AG08396 (cell line): Measurements from ENCODE around the gene JPH4.
"Not testable (repeated sequence)": the region's sequence is repeated elsewhere in the genome, so short reads cannot be mapped to it uniquely, and the experiment has no call there.

Experiments
- DNase-seq: peaks from one replicate; pipeline ENCODE4 v3.0.0; 2012; ENCODE audit warnings: low spot score, mixed read lengths

JPH4 gene

DNA sequence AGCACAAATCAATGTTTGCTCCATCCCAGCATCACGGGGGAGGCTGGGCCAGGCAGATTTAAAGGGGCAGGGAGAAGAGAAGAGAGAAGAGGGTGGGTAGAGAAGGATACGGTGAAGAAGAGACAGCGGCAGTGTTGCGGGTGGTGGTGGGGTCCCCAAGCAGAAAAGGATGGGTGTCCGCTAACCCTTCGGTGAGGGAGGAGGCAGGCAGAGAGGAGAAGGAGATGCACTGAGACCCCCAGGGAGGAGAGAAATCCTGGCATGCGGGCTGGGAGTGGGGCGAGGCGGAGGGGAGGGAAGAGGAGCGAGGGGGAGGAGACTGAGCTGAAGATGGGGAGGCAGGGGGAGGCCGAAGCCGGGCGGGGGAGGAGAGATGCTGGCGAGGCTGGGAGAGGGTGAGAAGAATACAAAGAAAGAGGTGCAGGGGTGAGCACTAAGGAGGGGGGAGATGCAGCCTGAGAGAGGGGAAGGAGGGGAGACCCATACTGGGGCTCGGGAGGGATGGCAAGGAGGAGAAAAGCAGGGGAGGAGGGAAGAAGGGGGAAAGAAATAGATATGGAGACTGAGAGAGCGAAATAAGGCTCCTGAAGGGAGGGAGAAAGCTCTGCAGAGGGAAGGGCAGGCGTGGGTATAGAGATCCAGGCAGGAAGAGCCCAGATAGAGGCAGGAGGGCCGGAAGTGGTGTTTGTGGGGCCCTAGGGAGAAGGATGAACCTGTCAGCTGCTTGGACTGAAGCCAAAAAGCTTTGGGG lies at the start of gene JPH4:
Gene JPH4 (minus strand): TSS at position 231 of the 751 bp plus-strand sequence. CDS start 1,337 bp downstream, outside the sequence.
- DNase-seq = no peak

DNA sequence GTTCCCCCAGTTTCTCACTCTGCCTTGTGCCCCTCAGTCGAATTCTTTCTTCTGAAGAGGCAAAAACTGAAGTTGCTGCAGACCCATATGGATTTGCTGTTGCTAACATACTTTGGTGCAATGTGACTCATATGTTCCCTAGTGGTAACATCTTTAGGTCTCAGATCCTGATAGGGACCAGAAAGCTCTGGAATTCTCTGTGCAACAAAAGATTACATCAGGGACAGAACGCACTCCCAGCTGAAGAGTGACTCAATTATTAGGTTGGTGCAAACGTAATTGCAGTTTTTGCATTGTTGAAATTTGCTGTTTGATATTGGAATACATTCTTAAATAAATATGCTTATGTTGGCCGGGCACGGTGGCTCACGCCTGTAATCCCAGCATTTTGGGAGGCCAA lies 49.4 kb upstream of the JPH4 start:
- no peak for DNase-seq

DNA sequence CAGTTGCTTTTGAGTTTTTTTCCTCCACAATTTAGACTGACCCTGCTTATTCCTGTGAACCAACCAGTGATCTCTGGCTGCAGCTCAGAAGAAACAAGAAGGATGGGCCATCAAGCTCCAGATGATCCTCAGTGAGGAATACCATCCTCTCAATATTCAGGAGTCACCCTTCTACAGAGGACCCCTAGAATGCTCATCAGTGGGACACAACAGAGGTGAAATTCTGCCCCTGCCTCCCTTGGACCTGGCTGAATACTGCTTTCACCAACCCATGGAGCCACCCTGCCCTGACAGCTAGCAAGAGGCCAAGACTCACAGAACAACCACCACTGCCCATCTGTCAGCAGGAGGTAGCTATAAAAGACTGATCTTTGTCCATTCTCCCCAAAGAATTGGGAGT lies 48.4 kb upstream of the JPH4 start:
- DNase-seq = no peak

DNA sequence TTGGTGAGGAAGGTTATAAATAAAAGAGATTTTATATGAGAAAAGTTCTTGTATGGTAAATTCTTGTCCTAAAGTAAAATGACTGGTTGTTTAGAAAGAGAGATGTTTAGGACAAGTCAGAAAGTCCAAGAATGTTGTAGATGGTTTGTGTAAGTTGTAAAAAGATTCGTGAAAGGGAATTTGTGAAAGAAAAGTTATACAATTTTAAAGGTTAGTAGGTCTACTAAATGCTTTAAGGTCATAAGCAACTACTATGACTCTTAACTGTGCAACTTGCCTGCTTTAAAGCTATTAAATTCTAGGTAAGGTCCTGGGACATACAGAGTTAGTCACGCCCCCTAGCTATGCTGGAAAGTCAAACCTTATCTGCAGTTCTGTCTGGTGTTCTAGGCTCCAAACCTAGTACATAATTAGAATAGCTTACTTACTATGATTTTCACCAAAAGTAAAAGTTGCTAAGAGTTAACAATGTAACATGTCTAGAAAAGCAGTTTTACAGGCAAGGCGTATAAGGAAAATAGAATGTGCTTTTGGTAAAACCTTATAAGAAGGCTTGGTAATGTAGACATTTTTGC lies 46.3 kb upstream of the JPH4 start:
- DNase-seq = no peak

DNA sequence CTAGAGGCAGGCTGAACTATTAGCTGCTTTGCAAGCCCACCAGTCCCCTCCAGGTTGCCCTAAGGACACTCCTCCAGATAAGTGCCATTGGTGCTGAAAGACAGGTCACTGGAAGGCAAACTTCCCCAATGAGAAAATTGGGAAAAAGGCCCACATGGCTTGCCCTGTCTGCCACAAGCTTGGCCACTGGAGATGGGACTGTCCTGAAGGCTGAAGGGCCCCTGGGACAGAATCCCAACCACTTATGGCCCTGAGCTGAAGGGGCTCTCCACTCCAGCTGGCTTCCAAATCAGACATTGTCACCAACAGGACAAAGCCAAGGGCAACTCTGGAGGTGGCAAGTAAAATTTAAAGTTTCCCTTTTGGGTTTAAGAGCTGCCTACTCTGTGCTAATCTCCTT lies 45.4 kb upstream of the JPH4 start:
- no peak for DNase-seq

DNA sequence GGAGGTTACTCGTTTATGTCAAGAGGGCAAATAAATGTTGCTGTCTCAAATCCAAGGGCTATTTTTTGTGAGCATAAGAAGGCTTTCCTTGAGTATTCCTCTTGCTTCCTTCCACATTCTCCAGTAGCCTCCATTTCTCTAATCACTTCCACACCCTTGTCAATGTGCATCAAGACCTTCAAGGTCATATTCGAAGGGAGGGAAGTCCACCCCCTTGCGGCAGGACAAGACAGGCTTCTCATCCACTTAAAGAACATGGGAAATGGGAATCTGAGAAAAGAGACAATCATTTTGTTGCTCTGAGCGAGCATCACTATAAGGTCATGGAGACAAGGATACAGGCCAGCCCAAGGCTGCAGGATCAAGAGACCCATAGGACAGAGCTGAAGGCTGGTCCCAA lies 44.4 kb upstream of the JPH4 start:
- DNase-seq = no peak

DNA sequence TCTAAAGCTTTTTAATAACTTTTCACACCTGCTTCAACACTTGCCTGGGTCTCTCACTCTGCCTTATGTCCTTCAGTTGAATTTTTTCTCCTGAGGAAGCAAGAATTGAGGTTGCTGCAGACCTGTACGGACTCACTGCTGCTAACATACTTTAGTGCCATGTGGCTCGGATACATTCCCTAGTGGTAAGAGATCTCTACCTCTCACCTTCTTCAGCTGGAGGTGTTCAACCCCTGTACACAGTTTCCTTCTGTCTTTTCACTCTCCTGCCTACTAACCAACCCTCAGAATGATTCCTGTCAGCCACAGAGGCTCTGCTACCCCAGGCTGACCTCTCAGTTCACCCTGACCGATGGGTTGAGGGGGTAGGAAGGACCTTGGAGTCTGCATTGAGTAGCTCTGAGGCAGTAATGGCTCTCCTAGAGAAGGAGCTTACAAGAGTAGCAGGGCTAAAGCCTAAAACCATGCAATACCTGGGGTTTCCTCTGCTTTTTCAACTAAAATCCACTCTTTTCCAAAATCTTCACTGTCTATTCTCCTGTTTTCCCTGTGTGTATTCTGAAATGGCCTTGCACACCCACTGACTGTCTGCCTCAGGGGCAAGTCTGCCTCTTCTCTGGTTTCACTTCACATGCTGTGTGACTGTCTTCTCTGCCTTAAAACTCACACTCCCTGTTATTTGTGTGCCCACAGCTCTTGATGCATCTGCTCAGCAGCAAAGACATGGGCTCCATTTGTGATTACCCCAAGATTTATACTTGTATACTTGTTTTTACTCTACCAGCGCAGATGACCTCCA lies 43.5 kb upstream of the JPH4 start:
- no peak for DNase-seq

DNA sequence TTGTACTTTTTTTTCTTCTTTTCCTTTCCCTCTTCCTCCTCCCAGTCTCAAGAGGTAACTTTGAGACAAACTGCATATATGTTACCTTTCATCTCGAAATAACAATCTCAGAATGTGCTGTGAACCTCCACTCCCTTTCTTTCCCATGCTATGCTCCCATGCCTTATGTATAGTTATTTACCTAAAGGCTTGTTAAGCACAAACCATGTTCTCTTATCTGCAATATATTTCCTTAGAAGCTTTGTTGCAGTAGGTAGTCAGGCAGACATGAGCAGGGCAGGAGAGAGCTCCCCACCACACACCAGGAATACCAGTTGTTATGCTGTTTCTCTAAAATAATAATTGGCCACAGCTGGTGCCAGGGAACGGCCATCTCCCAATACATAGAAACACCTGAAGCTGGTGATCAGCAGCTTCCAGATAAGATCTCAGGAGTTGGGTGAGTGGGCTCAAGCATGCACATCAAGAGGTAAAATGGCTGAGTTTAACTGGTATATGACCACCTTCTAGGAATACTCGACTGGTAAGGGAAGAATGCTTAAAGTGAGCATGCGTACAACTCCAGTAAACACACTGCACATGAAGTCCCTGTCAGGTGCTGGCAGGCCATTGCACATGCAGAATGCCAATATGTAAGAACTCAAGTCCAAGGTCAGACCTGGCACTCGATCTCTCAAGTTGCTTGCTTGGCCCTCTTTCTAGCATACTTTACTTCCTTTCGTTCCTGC lies 42.8 kb upstream of the JPH4 start:
- DNase-seq = no peak

DNA sequence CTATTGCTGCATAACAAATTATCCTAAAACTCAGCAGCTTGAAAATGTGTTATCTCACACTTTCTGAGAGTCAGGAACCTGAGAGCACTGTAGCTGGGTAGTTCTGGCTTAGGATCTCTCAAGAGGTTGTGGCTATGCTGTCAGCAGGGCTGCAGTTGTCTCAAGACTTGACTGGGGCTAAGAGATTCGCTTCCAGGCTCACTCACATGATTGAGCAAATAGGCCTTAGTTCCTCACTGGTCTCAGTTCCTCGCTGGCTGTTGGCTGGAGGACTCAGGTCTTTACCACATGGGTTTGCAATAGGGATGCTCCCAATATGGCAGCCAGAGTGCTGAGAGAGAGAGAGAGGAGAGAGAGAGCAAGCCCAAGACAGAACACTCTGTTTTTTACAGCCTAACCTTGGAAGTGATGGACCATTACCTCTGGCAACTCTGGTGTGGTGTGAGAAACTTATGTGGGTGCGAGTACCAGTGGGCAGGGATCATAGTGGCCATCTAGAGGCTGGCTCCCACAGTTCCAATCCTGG lies 41.6 kb upstream of the JPH4 start:
- DNase-seq = no peak

DNA sequence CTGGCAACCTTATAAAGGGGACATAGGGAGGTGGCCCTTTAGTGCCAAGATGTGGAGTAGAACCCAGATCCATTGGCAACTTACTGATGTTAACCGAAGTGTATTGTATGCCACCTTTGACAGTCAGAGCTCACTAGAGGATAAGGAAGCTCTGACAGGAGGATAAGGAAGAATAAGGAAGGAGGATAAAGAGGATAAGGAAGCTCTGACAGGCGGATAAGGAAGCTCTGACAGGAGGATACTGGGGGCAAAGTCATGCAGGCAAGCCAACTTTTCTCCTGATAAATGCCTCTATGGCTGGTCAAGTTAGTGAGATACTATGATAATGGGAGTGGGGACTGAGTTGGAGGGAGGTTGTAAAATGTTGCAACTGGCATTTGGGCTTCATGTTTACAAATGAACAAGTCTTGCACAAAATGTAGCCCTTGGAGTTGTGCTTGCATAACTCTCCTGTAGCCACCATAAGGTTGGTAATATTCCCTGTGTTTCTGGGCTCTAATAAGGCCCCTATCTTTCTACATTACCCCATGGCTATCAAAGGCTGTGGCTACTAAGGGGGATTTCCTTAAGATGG lies 39.9 kb upstream of the JPH4 start:
- no peak for DNase-seq

DNA sequence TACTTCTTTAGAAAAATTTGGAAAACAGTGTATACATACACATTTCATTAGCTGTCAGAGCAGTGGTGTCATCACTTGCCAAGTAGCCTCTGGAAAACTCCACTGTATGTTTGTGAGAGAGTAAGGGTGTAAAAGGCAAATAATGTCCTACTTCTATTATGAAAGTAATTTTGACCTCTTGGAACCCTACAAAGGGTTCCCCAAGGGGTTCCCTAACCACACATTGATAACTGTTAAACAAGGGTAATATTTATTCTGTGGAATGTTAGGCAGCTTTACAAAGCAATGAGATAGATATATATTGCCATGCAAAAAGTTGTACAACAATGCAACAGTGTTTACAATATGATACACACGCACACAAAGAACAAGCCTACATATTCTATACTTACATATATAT lies 38.9 kb upstream of the JPH4 start:
- no peak for DNase-seq

DNA sequence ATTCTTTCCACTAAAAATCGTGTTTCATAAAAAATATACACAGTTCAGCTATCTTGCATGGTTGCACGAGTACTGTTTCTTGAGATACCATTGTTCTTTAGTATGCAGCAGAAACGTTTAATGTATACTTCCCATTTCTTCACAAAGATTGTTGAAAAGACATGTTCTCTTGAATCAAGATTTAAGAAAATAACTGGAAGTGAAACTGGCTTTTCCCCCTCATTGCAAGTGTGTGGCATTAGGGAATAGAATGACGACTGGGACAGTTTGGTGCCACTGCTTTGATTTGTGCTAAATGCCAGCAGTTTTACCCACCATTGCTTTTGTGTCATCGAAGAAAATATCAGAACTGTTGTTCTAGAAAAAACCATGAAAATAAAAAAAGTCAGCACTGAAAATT lies 37.3 kb upstream of the JPH4 start:
- no peak for DNase-seq

DNA sequence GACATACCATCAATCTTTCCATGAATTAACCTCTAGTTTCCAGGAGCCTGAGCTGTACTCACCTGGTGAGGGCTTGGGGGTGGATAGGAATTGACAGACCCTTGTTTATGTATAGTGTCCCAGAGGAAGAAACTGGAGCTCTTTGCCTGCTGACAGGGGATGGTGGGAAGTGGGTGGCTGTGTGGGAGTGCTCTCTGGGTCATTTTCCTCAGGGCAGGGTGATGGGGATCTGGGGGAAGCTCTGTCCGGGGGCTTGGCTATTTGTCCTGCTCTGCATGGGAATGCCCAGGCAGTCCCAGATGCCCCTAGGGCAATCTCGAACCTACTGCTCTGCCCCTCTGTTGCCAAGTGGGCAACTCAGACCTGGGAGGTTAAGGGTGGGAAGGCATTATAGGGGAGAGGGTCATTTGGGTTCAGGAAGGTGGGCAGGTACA lies 35.8 kb upstream of the JPH4 start:
- no peak for DNase-seq

DNA sequence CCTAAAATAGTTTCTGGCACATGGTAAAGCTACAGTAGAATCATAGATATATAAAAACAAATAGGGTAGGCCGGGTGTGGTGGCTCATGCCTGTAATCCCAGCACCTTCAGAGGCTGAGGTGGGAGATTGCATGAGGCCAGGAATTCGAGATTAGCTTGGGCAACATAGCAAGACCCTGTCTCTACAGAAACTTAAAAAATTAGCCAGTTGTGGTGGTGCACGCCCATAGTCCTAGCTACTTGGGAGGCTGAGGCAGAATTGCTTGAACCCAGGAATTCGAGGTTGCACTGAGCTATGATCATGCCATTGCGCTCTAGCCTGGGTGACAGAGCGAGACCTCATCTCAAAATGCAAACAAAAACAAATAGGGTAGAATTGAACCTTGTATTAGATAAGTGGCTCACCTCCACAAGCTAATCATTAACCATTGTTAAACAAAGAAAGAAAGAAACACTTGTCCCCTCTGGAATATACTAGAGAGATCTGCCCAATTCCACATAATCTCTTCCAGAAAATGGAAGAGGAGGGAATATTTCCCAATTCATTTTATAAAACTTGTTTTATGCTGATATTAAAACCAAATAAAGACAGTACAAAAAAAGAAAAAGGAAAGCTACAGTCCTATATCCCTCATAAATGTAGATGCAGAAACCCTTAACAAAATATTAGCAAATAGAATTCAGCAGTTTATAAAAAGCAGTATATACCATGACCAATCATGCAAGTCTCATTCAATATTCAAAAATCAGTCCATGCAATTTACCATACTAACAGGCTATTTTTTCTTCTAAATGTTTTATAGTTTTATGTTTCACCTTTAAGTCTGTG lies 34.9 kb upstream of the JPH4 start:
- no peak for DNase-seq

DNA sequence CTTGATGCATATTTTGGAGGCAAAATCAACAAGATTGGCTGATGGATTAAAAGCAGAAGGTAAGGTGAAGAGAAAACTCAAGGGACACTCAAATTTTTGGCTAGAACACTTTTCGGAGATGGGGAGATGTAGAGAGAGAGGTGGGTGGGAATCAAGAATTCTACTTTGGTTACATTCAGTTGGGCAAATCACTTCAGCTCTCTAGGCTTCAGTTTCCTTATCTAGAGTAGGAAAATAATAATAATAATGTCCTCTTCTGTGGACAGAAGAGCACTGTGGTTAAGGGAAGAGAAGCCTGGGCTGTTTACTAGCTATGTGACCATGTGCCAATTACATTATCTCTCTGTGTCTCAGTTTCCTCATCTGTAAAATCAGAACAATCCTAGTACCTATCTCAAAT lies 34.2 kb upstream of the JPH4 start:
- no peak for DNase-seq

DNA sequence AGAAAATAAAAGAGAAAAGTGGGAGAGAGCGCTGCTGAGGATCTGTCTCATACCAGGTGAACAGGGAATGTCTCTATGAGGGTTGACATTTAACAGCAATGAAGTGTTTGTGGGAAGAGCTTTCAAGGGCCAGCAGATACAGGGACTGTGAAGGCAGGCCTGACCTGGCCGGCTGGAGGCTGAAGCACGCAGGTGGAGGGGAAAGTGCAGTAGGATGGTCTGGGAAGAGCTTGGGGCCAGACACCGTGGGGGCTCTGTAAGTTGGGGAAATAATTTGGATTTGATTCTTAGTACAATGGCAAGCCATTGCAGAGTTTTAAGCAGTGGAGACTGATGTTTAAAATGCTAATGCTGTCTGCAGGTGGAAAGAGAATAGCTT lies 33.8 kb upstream of the JPH4 start:
- DNase-seq = no peak

DNA sequence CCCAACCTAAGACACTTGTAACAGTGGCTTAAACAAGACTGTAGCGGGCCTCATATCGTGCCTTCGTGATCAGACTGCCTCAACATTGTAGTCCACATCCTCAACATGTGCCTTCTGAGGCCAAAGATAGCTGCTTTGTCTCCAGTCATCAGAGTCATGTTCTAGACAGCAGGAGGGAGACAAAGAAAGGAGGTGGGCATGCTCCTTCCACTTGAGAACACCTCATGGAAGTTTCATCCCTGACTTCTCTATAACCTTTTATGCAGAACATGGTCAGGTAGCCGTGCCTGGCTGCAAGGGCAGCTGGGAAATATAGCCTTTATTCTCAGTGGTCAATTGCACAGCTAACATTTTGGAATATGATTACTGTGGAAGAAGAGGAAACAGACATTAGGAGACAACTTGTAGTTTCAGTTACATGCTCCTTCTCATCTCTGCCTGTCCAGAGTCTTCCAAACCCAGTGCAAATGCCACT lies 32.3 kb upstream of the JPH4 start:
- DNase-seq = no peak

DNA sequence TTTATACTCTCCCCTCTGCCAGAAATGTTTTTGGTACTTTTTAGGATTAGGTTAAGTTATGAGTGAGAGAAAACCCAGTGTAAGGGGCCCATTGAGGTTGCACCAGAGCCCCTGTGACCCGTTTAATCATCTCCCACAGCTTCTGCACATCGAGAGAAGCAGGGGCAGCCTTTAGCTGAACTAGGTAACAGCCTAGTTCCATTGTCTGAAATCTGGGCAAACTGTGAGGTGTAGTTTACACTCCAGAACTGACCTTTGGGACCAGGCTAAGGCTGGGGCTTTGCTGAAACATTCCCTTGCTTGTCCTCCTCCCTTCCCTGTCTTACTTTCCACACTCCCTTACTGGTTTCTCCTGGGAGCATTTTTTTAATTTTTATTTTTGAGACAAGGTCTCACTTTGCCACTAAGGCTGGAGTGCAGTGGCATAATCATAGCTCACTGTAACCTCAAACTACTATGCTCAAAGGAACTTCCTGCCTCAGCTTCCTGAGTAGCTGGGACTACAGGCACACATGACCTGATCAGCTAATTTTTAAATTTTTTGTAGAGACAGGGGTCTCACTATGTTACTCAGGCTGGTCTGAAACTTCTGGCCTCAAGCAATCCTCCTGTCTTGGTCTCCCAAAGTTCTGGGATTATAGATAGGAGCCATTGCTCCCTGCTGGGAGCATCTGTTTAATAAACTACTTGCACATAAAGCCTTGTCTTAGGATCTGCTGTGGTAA lies 31.7 kb upstream of the JPH4 start:
- DNase-seq = no peak

DNA sequence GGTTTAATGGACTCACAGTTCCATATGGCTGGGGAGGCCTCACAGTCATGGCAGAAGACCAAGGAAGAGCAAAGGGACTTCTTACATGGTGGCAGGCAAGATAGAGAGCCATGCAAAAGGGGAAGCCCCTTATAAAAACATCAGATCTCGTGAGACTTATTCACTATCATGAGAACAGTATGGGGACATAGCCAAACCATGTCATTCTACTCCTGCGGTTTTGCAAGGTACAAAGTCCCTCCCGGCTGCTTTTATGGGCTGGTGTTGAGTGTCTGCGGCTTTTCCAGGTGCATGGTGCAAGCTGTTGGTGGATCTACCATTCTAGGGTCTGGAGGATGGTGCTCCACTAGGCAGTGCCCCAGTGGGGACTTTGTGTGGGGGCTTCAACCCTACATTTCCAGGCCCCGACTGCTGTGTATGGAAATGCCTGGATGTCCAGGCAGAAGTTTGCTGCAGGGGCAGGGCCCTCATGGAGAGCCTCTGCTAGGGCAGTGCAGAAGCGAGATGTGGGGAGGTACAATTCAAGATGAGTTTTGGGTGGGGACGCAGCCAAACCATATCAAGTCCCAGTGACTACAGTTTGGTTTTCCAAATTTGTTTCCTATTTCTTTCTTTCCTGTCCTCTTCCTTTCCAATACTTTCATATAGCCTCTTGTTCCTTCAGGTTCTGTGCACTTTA lies 31.0 kb upstream of the JPH4 start:
- not testable (repeated sequence) for DNase-seq

DNA sequence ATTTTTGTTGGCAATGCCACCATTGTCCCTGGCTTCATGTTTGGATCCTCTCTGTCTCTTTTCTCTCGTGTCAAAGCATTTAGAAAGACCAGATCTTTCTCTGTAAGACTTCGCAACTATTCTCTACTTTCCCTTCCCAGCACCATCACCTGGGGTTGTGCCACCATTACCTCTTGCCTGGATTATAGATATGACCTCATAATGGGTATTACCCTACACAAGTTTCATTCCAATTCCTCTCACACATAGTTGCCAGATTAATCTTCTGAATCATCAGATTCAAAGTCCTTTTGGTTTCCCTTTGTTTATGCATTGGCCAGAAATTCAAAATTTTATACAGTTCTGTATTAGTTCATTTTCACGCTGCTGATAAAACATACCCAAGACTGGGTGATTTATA lies 30.4 kb upstream of the JPH4 start:
- DNase-seq = no peak
